H1 (cell line): ENCODE measurements around the gene LURAP1L.

ENCODE experiments used
- EZH2 ChIP-seq: fragments of 200-600 bp; sonication (generic); IDR thresholded peaks from 2 replicates; pipeline ENCODE4 v1.7.1; 2012; ENCODE audit warnings: low read depth, mild to moderate bottlenecking, moderate library complexity, low read length, inconsistent platforms; ENCODE audit not compliant: severe bottlenecking
- POLR2AphosphoS5 ChIP-seq: IDR thresholded peaks from 2 replicates; pipeline ENCODE4 v1.6.1; 2011; ENCODE audit warnings: low read depth, low read length

DNA sequence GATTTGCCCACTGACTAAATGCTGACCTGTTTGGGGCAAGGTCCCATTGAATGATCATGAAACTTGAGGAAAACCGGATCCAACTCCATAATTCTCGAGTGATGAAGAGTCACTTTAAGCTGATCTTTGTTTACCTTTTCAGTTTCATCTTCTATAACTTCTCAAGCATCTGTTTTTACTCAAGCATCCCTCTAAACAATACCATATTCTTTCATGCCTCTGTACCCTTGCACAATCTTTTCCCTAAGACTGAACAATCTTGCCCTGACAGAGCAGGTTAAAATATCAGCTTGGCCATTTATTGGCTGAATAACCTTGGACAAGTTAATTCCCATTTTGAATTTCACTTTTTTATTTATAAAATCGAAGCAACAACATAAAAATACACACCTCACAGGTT is 41.8 kb upstream of the LURAP1L start:
- TF ChIP-seq POLR2AphosphoS5, result no peak
- TF ChIP-seq EZH2, result no peak
